HEK293 (cell line): ENCODE data around the gene KLC4.

Experiments
- CTCF ChIA-PET: fragments of 350-600 bp; formaldehyde crosslinking; extraction: SDS; loops from one replicate; lab custom pipeline; 2021; ENCODE audit warnings: antibody characterized with exemption; lab: Yijun Ruan, JAX
- POLR2A ChIA-PET: fragments of 300-600 bp; formaldehyde crosslinking; extraction: SDS; loops from one replicate; lab custom pipeline; 2020; ENCODE audit warnings: antibody characterized with exemption, inconsistent platforms; lab: Yijun Ruan, JAX
- H3K27ac ChIP-seq: fragments of 200-500 bp; sonication (Bioruptor generic); 2 replicates; pipeline ENCODE4 v1.5.1; 2014; ENCODE audit warnings: low read depth, low read length, control low read depth, inconsistent platforms; ENCODE audit errors: extremely low read depth
- H3K36me3 ChIP-seq, 2 experiments: fragments of 200-500 bp in 1 of 2; sonication (Bioruptor generic) in 1 of 2; 1 replicate in 1 of 2; 2 replicates in 1 of 2; pipeline ENCODE4 v1.5.1; 2014 to 2017; ENCODE audit warnings: inconsistent platforms in 2 of 2, low read length in 2 of 2; ENCODE audit not compliant: control insufficient read depth in 2 of 2, insufficient read depth in 1 of 2
- H3K4me1 ChIP-seq: fragments of 200-500 bp; sonication (Bioruptor generic); 2 replicates; pipeline ENCODE4 v1.5.1; 2014; ENCODE audit warnings: mild to moderate bottlenecking, low read length, inconsistent platforms; ENCODE audit not compliant: control insufficient read depth, insufficient read depth
- H3K4me3 ChIP-seq: 2 replicates; pipeline ENCODE4 v1.5.1; 2011; ENCODE audit warnings: low read depth, mild to moderate bottlenecking, control low read depth, low read length, moderate library complexity
- H3K9me3 ChIP-seq: fragments of 200-500 bp; sonication (Bioruptor generic); 2 replicates; pipeline ENCODE4 v1.5.1; 2014; ENCODE audit warnings: low read depth, low read length, inconsistent platforms; ENCODE audit not compliant: control insufficient read depth, insufficient read depth
- GLIS2 ChIP-seq: fragments of 450-650 bp; formaldehyde crosslinking; IDR thresholded peaks from 2 replicates; pipeline ENCODE4 v1.5.1; 2016; ENCODE audit warnings: missing biosample characterization, missing genetic modification characterization
- KLF16 ChIP-seq: fragments of 450-650 bp; formaldehyde crosslinking; IDR thresholded peaks from 2 replicates; pipeline ENCODE4 v1.5.1; 2017; ENCODE audit warnings: missing biosample characterization, missing genetic modification characterization
- KLF8 ChIP-seq: fragments of 450-650 bp; formaldehyde crosslinking; IDR thresholded peaks from 2 replicates; pipeline ENCODE4 v1.5.1; 2016; ENCODE audit warnings: missing biosample characterization, missing genetic modification characterization
- MYNN ChIP-seq: fragments of 450-650 bp; formaldehyde crosslinking; IDR thresholded peaks from 2 replicates; pipeline ENCODE4 v1.5.1; 2016; ENCODE audit warnings: missing biosample characterization, missing genetic modification characterization, borderline replicate concordance
- MZF1 ChIP-seq: fragments of 450-650 bp; formaldehyde crosslinking; IDR thresholded peaks from 2 replicates; pipeline ENCODE4 v1.5.1; 2017; ENCODE audit warnings: missing biosample characterization, missing genetic modification characterization, borderline replicate concordance
- ZNF521 ChIP-seq: fragments of 450-650 bp; formaldehyde crosslinking; IDR thresholded peaks from 2 replicates; pipeline ENCODE4 v1.5.1; 2017; ENCODE audit warnings: missing biosample characterization, mild to moderate bottlenecking, missing genetic modification characterization
- ZNF76 ChIP-seq: fragments of 450-650 bp; formaldehyde crosslinking; IDR thresholded peaks from 2 replicates; pipeline ENCODE4; 2016; ENCODE audit warnings: low read depth, missing biosample characterization, missing genetic modification characterization, borderline replicate concordance
- ZSCAN30 ChIP-seq: fragments of 450-650 bp; IDR thresholded peaks from 2 replicates; pipeline ENCODE4 v1.5.1; 2018; ENCODE audit warnings: missing biosample characterization, mild to moderate bottlenecking, missing genetic modification characterization, moderate library complexity
- ZXDB ChIP-seq: fragments of 450-650 bp; formaldehyde crosslinking; IDR thresholded peaks from 2 replicates; pipeline ENCODE4 v1.5.1; 2016; ENCODE audit warnings: missing biosample characterization, missing genetic modification characterization
- TF ChIP-seq, protein P1 (sequence below): fragments of 450-650 bp; formaldehyde crosslinking; IDR thresholded peaks from 2 replicates; pipeline ENCODE4 v1.5.1; 2017; ENCODE audit warnings: missing biosample characterization, missing genetic modification characterization
- TF ChIP-seq, protein P2 (sequence below): fragments of 450-650 bp; formaldehyde crosslinking; IDR thresholded peaks from 2 replicates; pipeline ENCODE4 v1.5.1; 2016; ENCODE audit warnings: missing biosample characterization, missing genetic modification characterization
- TF ChIP-seq, protein P3 (sequence below): fragments of 450-650 bp; formaldehyde crosslinking; IDR thresholded peaks from 2 replicates; pipeline ENCODE4 v1.5.1; 2017; ENCODE audit warnings: missing biosample characterization, mild to moderate bottlenecking, missing genetic modification characterization, moderate library complexity
- TF ChIP-seq, protein P4 (sequence below): fragments of 450-650 bp; formaldehyde crosslinking; IDR thresholded peaks from 2 replicates; pipeline ENCODE4; 2016; ENCODE audit warnings: missing biosample characterization, missing genetic modification characterization

The KLC4 gene

DNA sequence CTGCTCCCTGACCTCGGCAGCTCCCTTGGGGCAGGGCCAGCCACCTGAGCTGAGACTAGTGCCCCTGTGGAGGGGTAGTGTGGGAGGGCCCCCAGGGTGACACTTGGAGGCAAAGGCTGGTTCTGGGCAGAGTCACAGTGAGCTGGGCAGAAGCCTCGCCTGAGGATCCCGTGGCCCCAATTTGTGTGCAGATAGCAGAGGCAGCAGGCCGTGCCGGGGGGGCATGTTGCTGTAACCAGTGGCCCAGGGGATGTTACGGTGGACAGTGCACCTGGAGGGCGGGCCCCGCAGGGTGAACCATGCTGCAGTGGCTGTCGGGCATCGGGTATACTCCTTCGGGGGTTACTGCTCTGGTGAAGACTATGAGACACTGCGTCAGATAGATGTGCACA is 42.5 kb upstream of the KLC4 start:
- CTCF ChIA-PET = interaction anchor here (2.6 kb wide), 1 partner anchor 127 kb away, joined by 15 read pairs; no protein-coding TSS in a partner anchor
- H3K4me3 ChIP-seq = no peak overlapping the region
- POLR2A ChIA-PET = interaction anchor here (1.0 to 1.9 kb wide), 4 partner anchors 16 to 38 kb away, joined by 3 to 8 read pairs (median 4); partner anchors contain the start of genes CUL7 and PEX6

DNA sequence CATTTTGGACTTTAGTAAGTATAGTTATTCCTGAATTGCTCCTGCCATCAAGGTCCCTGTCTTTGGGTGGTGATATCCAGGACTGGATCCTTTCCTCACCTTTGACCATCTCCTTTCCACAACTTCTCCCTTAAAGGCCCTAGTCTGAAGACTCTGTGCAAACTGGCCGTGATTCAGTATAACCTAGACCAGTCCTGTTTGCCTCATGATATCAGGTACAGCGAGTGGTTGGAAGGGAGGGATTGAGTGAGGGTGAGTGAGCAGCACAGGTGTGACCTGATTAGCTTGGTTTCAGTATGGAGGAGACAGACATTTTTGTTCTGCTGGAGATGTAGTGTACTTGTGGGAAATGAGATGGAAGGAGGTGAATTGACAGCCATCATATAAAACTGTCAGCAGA is 40.3 kb upstream of the KLC4 start:
- H3K36me3 ChIP-seq = peaks cover 40 to 62% of the 10 kb centered on the region in 2 experiments
- ChIA-PET CTCF (interaction anchor here (0.5 to 2.3 kb wide), 2 partner anchors 9 to 315 kb away, joined by 3 to 11 read pairs; no protein-coding TSS in a partner anchor), POLR2A (interaction anchor here (1.6 to 4.6 kb wide), 2 partner anchors 15 to 35 kb away, joined by 4 to 22 read pairs; partner anchors contain the start of gene PPP2R5D)
- H3K4me1 ChIP-seq = peaks cover 15% of the 10 kb centered on the region
- H3K4me3 ChIP-seq = no peak overlapping the region
- no peak overlapping the region for H3K27ac ChIP-seq
- no peaks in the 10 kb centered on the region for H3K9me3 ChIP-seq
- no peak for TF ChIP-seq ZSCAN30
- TF ChIP-seq ZXDB = no peak
- TF ChIP-seq MZF1 (tag by site-specific recombination) = no peak
- no peak for TF ChIP-seq KLF8 (tag by site-specific recombination)
- TF ChIP-seq ZNF521 (tag by site-specific recombination) = no peak
- TF ChIP-seq, protein P1, sequence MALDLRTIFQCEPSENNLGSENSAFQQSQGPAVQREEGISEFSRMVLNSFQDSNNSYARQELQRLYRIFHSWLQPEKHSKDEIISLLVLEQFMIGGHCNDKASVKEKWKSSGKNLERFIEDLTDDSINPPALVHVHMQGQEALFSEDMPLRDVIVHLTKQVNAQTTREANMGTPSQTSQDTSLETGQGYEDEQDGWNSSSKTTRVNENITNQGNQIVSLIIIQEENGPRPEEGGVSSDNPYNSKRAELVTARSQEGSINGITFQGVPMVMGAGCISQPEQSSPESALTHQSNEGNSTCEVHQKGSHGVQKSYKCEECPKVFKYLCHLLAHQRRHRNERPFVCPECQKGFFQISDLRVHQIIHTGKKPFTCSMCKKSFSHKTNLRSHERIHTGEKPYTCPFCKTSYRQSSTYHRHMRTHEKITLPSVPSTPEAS (tag by site-specific recombination) = no peak
- TF ChIP-seq, protein P2, sequence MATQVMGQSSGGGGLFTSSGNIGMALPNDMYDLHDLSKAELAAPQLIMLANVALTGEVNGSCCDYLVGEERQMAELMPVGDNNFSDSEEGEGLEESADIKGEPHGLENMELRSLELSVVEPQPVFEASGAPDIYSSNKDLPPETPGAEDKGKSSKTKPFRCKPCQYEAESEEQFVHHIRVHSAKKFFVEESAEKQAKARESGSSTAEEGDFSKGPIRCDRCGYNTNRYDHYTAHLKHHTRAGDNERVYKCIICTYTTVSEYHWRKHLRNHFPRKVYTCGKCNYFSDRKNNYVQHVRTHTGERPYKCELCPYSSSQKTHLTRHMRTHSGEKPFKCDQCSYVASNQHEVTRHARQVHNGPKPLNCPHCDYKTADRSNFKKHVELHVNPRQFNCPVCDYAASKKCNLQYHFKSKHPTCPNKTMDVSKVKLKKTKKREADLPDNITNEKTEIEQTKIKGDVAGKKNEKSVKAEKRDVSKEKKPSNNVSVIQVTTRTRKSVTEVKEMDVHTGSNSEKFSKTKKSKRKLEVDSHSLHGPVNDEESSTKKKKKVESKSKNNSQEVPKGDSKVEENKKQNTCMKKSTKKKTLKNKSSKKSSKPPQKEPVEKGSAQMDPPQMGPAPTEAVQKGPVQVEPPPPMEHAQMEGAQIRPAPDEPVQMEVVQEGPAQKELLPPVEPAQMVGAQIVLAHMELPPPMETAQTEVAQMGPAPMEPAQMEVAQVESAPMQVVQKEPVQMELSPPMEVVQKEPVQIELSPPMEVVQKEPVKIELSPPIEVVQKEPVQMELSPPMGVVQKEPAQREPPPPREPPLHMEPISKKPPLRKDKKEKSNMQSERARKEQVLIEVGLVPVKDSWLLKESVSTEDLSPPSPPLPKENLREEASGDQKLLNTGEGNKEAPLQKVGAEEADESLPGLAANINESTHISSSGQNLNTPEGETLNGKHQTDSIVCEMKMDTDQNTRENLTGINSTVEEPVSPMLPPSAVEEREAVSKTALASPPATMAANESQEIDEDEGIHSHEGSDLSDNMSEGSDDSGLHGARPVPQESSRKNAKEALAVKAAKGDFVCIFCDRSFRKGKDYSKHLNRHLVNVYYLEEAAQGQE (tag by site-specific recombination) = no peak
- TF ChIP-seq KLF16 (tag by site-specific recombination) = no peak

More for the DNA sequence above, 42.5 kb upstream of the KLC4 start:
- Histone ChIP-seq H3K9me3 (no peaks in the 10 kb centered on the region), H3K27ac (no peak overlapping the region), H3K36me3 (peaks cover 27 to 60% of the 10 kb centered on the region in 2 experiments), H3K4me1 (peaks cover 21% of the 10 kb centered on the region)
- TF ChIP-seq GLIS2 (tag by site-specific recombination) (peak; percentile 16; the same call in 1 of the 2 replicates), MYNN (tag by site-specific recombination) (no peak), ZNF76 (tag by site-specific recombination) (no peak)
- TF ChIP-seq, protein P3, sequence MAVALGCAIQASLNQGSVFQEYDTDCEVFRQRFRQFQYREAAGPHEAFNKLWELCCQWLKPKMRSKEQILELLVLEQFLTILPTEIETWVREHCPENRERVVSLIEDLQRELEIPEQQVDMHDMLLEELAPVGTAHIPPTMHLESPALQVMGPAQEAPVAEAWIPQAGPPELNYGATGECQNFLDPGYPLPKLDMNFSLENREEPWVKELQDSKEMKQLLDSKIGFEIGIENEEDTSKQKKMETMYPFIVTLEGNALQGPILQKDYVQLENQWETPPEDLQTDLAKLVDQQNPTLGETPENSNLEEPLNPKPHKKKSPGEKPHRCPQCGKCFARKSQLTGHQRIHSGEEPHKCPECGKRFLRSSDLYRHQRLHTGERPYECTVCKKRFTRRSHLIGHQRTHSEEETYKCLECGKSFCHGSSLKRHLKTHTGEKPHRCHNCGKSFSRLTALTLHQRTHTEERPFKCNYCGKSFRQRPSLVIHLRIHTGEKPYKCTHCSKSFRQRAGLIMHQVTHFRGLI (tag by site-specific recombination) = no peak
- TF ChIP-seq, protein P4, sequence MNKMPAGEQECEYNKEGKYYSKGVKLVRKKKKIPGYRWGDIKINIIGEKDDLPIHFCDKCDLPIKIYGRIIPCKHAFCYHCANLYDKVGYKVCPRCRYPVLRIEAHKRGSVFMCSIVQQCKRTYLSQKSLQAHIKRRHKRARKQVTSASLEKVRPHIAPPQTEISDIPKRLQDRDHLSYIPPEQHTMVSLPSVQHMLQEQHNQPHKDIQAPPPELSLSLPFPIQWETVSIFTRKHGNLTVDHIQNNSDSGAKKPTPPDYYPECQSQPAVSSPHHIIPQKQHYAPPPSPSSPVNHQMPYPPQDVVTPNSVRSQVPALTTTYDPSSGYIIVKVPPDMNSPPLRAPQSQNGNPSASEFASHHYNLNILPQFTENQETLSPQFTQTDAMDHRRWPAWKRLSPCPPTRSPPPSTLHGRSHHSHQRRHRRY (tag by site-specific recombination) = no peak
